H1 (cell line): Measurements from ENCODE around the gene TSPAN5. TPM values are rescaled to one million over a fixed set of nuclear protein-coding genes. Genes with fewer than 3 reads are reported as not detected.

ENCODE experiments used
- CTCF ChIA-PET: fragments of 300-600 bp; sonication (Branson Sonifier 250); formaldehyde crosslinking; loops from one replicate; lab custom pipeline; 2021; ENCODE audit not compliant: partially characterized antibody; lab: Charles Lee
- POLR2A ChIA-PET: fragments of 300-600 bp; sonication (Branson Sonifier 250); formaldehyde crosslinking; loops from one replicate; lab custom pipeline; 2021; ENCODE audit warnings: inconsistent platforms; ENCODE audit not compliant: partially characterized antibody; lab: Charles Lee
- DNase-seq, 2 experiments: peaks; one replicate each; pipeline versions ENCODE4 v3.0.0 to v3.0.0-alpha.2; 2010 to 2022; ENCODE audit warnings: low spot score in 2 of 2, low read depth in 1 of 2, mixed read lengths in 1 of 2
- FAIRE-seq: peaks from 2 replicates; lab custom pipeline; 2011; peaks lifted over from hg19 to GRCh38; lab: Jason Lieb, UNC
- H2AFZ ChIP-seq: 2 replicates; pipeline ENCODE4 v1.8.1; 2012; ENCODE audit warnings: low read length, inconsistent platforms
- H2AK5ac ChIP-seq: 2 replicates; pipeline ENCODE4 v1.6.1; 2013; ENCODE audit warnings: low read depth, low read length
- H2BK120ac ChIP-seq: replicated peaks from 2 replicates; pipeline ENCODE3; 2013; ENCODE audit warnings: low read depth, low read length, inconsistent platforms
- H2BK12ac ChIP-seq: 2 replicates; pipeline ENCODE4 v1.6.1; 2013; ENCODE audit warnings: low read depth, low read length
- H2BK15ac ChIP-seq: 2 replicates; pipeline ENCODE4 v1.6.1; 2013; ENCODE audit warnings: low read length
- H2BK20ac ChIP-seq: 2 replicates; pipeline ENCODE4 v1.6.1; 2013; ENCODE audit warnings: low read length
- H2BK5ac ChIP-seq: 2 replicates; pipeline ENCODE4 v1.6.1; 2013; ENCODE audit warnings: low read depth, low read length
- H3K14ac ChIP-seq: 2 replicates; pipeline ENCODE4 v1.6.1; 2013; ENCODE audit warnings: inconsistent platforms; ENCODE audit not compliant: insufficient read length
- H3K18ac ChIP-seq: 2 replicates; pipeline ENCODE4 v1.6.1; 2013; ENCODE audit warnings: low read length; ENCODE audit errors: extremely low read depth
- H3K23ac ChIP-seq: 2 replicates; pipeline ENCODE4 v1.6.1; 2013; ENCODE audit warnings: inconsistent platforms; ENCODE audit not compliant: insufficient read length
- H3K23me2 ChIP-seq: 2 replicates; pipeline ENCODE4 v1.6.1; 2013; ENCODE audit warnings: low read depth, low read length
- H3K27ac ChIP-seq: 2 replicates; pipeline ENCODE4 v1.6.1; 2011; ENCODE audit warnings: low read depth, low read length, inconsistent platforms
- H3K27me3 ChIP-seq, 4 experiments: replicated peaks in 1 of 4; 1 replicate in 1 of 4; 2 replicates in 3 of 4; pipeline versions ENCODE4 v1.6.1 to v1.8.1; 2011 to 2013; ENCODE audit warnings: low read length in 3 of 4, mild to moderate bottlenecking in 3 of 4, inconsistent platforms in 2 of 4, mixed read lengths in 2 of 4, moderate library complexity in 1 of 4; ENCODE audit not compliant: control insufficient read depth in 3 of 4, insufficient read depth in 3 of 4; ENCODE audit errors: extremely low read depth in 1 of 4
- H3K36me3 ChIP-seq, 4 experiments: 2 replicates each; pipeline versions ENCODE4 v1.6.1 to v1.8.1; 2011 to 2013; ENCODE audit warnings: mild to moderate bottlenecking in 4 of 4, low read length in 3 of 4, moderate library complexity in 2 of 4, control low read depth in 1 of 4, inconsistent platforms in 1 of 4; ENCODE audit not compliant: insufficient read depth in 4 of 4, control insufficient read depth in 2 of 4
- H3K4ac ChIP-seq: replicated peaks from 2 replicates; pipeline ENCODE3; 2013; ENCODE audit warnings: low read length, low read depth, mixed read lengths, inconsistent platforms; ENCODE audit not compliant: insufficient read length
- H3K4me1 ChIP-seq, 4 experiments: replicated peaks in 1 of 4; 1 replicate in 1 of 4; 2 replicates in 3 of 4; pipeline versions ENCODE4 v1.6.1 to v1.8.1; 2011 to 2013; ENCODE audit warnings: low read length in 3 of 4, inconsistent platforms in 2 of 4, mixed read lengths in 1 of 4; ENCODE audit not compliant: insufficient read depth in 4 of 4, control insufficient read depth in 3 of 4
- H3K4me2 ChIP-seq, 2 experiments: 2 replicates each; pipeline versions ENCODE4 v1.6.1 to v1.8.1; 2011 to 2013; ENCODE audit warnings: low read depth in 2 of 2, low read length in 2 of 2, control low read depth in 1 of 2, inconsistent platforms in 1 of 2, mild to moderate bottlenecking in 1 of 2; ENCODE audit not compliant: insufficient read depth in 1 of 2
- H3K4me3 ChIP-seq, 4 experiments: fragments of 200-600, 300-600 bp in 1 of 4; sonication (generic), shearing (Covaris generic), sonication (Bioruptor Twin) in 1 of 4; 2 replicates each; pipeline versions ENCODE4 v1.5.1 to v1.8.1; 2011 to 2016; ENCODE audit warnings: low read length in 4 of 4, low read depth in 3 of 4, control low read depth in 2 of 4, inconsistent platforms in 2 of 4, mild to moderate bottlenecking in 2 of 4, mixed read lengths in 1 of 4, moderate library complexity in 1 of 4; ENCODE audit not compliant: insufficient read depth in 2 of 4; ENCODE audit errors: extremely low read depth in 1 of 4
- H3K56ac ChIP-seq: replicated peaks from 2 replicates; pipeline ENCODE3; 2013; ENCODE audit warnings: low read depth, mild to moderate bottlenecking, mixed read lengths, low read length, inconsistent platforms; ENCODE audit not compliant: insufficient read length
- H3K79me1 ChIP-seq: 2 replicates; pipeline ENCODE4 v1.6.1; 2013; ENCODE audit warnings: low read depth, low read length, control low read depth
- H3K79me2 ChIP-seq, 2 experiments: 2 replicates each; pipeline versions ENCODE4 v1.6.1 to v1.8.1; 2012 to 2013; ENCODE audit warnings: low read length in 2 of 2, mild to moderate bottlenecking in 2 of 2, inconsistent platforms in 1 of 2; ENCODE audit not compliant: insufficient read depth in 2 of 2, control insufficient read depth in 1 of 2
- H3K9ac ChIP-seq, 4 experiments: replicated peaks in 1 of 4; 1 replicate in 1 of 4; 2 replicates in 3 of 4; pipeline versions ENCODE4 v1.6.1 to v1.8.1; 2011 to 2013; ENCODE audit warnings: low read depth in 3 of 4, low read length in 3 of 4, control low read depth in 2 of 4, mild to moderate bottlenecking in 2 of 4, moderate library complexity in 2 of 4, inconsistent platforms in 1 of 4; ENCODE audit errors: extremely low read depth in 1 of 4
- H3K9me3 ChIP-seq, 2 experiments: 2 replicates each; pipeline versions ENCODE4 v1.6.1 to v1.8.1; 2012 to 2013; ENCODE audit warnings: mild to moderate bottlenecking in 2 of 2, moderate library complexity in 2 of 2, control low read depth in 1 of 2, inconsistent platforms in 1 of 2, low read depth in 1 of 2, low read length in 1 of 2, mixed read lengths in 1 of 2; ENCODE audit not compliant: insufficient read depth in 2 of 2
- H4K20me1 ChIP-seq, 2 experiments: replicated peaks in 1 of 2; 2 replicates each; pipeline versions ENCODE3 to v1.8.1; 2011 to 2013; ENCODE audit warnings: inconsistent platforms in 2 of 2, low read length in 2 of 2, mild to moderate bottlenecking in 1 of 2; ENCODE audit not compliant: insufficient read depth in 2 of 2, control insufficient read depth in 1 of 2
- H4K5ac ChIP-seq: 2 replicates; pipeline ENCODE4 v1.6.1; 2013; ENCODE audit warnings: low read length, low read depth, mixed read lengths, inconsistent platforms; ENCODE audit not compliant: insufficient read length
- H4K8ac ChIP-seq: 2 replicates; pipeline ENCODE4 v1.8.0; 2013; ENCODE audit warnings: mild to moderate bottlenecking, moderate library complexity, low read length, inconsistent platforms; ENCODE audit not compliant: insufficient read depth; ENCODE audit errors: extremely low read depth
- H4K91ac ChIP-seq: replicated peaks from 2 replicates; pipeline ENCODE3; 2013; ENCODE audit warnings: low read length, mixed read lengths, inconsistent platforms; ENCODE audit not compliant: insufficient read length
- SP1 ChIP-seq: IDR thresholded peaks from 2 replicates; pipeline ENCODE4 v1.6.1; 2011; ENCODE audit warnings: low read depth, low read length
- WGBS, 2 experiments: shearing (Covaris generic) in 1 of 2; methylation state at CpG; one replicate each; pipeline versions ENCODE4 v1.1.6 to v1.1.7; 2013 to 2015; ENCODE audit warnings: low lambda C conversion rate in 2 of 2, mixed read lengths in 2 of 2, inconsistent platforms in 1 of 2, low coverage in 1 of 2, missing lambda C conversion rate in 1 of 2; ENCODE audit not compliant: insufficient replicate concordance in 2 of 2, insufficient coverage in 1 of 2, insufficient read length in 1 of 2; ENCODE audit errors: extremely low coverage in 1 of 2, missing lambda C conversion rate in 1 of 2; 5-methylcytosine and 5-hydroxymethylcytosine counted together
- polyA plus RNA-seq, 7 experiments: library from polyadenylated mRNA; depleted of rRNA in 3 of 7; stranded (reverse) in 5 of 7; unstranded in 2 of 7; fragments of >200 nt in 5 of 7; fragments of 200-250 nt in 2 of 7; gene quantifications; 1 replicate in 5 of 7; 2 replicates in 1 of 7; 4 replicates in 1 of 7; pipeline versions ENCODE4 v1.2.1 to v1.2.3, GENCODE V29; 2011 to 2013; ENCODE audit warnings: missing spikeins in 2 of 7, mixed read lengths in 2 of 7
- total RNA-seq: library from RNA; stranded (reverse); fragmentation: NEBNext Ultra II Directional; extraction: Animal tissue kit (Norgen Biotek cat#: 25700); gene quantifications from 2 replicates; pipeline ENCODE4 v1.2.1, GENCODE V29; 2021

The TSPAN5 gene
- total and polyA plus RNA-seq, 2 of the 8 experiments (the other 6 are each of a cell fraction or from before 2014, with no cell fraction given), result 17.6 to 21.2 TPM

- H4K5ac ChIP-seq, result no peak overlapping the region
- H3K36me3 ChIP-seq, result no peaks in the 10 kb centered on the region; a peak in 1 of 8 replicates
- no peak overlapping the region for H3K4me3 ChIP-seq
- H4K8ac ChIP-seq, result no peak overlapping the region
- no peak overlapping the region for H4K91ac ChIP-seq
- no peaks in the 10 kb centered on the region for H3K23me2 ChIP-seq
- FAIRE-seq (no peak), DNase-seq (no peak)
- peaks cover 3 to 18% (median 8%) of the 10 kb centered on the region in 4 experiments; a peak in 4 of 7 replicates for H3K4me1 ChIP-seq
- no peak overlapping the region for H3K18ac ChIP-seq
- WGBS, 2 experiments, result 96% methylated on average over 5 of the region's 5 CpGs; no CpG with 5 or more reads in 1 of the 2 experiments
- H3K9me3 ChIP-seq, result peaks cover 0 to 8% of the 10 kb centered on the region in 2 experiments; a peak in 1 of 4 replicates
- no peak overlapping the region for H3K9ac ChIP-seq
- CTCF ChIA-PET, result interaction anchor here (0.6 to 1.9 kb wide), 6 partner anchors 10 to 227 kb away, joined by 3 to 5 read pairs (median 4); no protein-coding TSS in a partner anchor
- no peak for TF ChIP-seq SP1
- POLR2A ChIA-PET, result no interaction called here
- no peak overlapping the region for H2BK5ac ChIP-seq
- no peak overlapping the region for H2BK12ac ChIP-seq
- no peak overlapping the region for H2BK20ac ChIP-seq
- H3K27me3 ChIP-seq, result no peaks in the 10 kb centered on the region
- no peak overlapping the region for H3K4me2 ChIP-seq
- no peak overlapping the region for H2AK5ac ChIP-seq
- H3K79me2 ChIP-seq, result peaks cover 0 to 5% of the 10 kb centered on the region in 2 experiments; a peak in 1 of 4 replicates
- no peak overlapping the region for H3K56ac ChIP-seq
- no peak overlapping the region for H3K27ac ChIP-seq
- no peaks in the 10 kb centered on the region; the same call in 1 of the 2 replicates for H3K79me1 ChIP-seq
- H3K14ac ChIP-seq, result no peak overlapping the region
- no peak overlapping the region for H2BK120ac ChIP-seq
- no peak overlapping the region for H2AFZ ChIP-seq
- H4K20me1 ChIP-seq, result no peaks in the 10 kb centered on the region
- no peak overlapping the region for H3K4ac ChIP-seq
- H2BK15ac ChIP-seq, result no peak overlapping the region
- no peak overlapping the region for H3K23ac ChIP-seq
Observed at GRCh38 chr4:98516441-98517217, 141.8 kb downstream of the TSPAN5 start.
